ENCODE results near the gene ANKRD12.

The ANKRD12 gene

GRCh38 chr18:9328776-9329175 lies 192.2 kb downstream of the ANKRD12 start:
- TF ChIP-seq CTCF (conservative IDR thresholded peaks at IDR 0.05; ENCODE audit: low read depth, low read length): no peak
- no peak for DNase-seq (ENCODE audit: low read depth)
- H3K4me3 ChIP-seq (ENCODE audit: low read length): no peak overlapping the region

GRCh38 chr18:9329471-9329870 lies 192.9 kb downstream of the ANKRD12 start:
- no peak for TF ChIP-seq CTCF (conservative IDR thresholded peaks at IDR 0.05; ENCODE audit: low read depth, low read length)
- no peak overlapping the region for H3K4me3 ChIP-seq (ENCODE audit: low read length)
- DNase-seq (ENCODE audit: low read depth): no peak

GRCh38 chr18:9330419-9330818 lies 193.8 kb downstream of the ANKRD12 start:
- no peak for TF ChIP-seq CTCF (conservative IDR thresholded peaks at IDR 0.05; ENCODE audit: low read depth, low read length)
- DNase-seq (ENCODE audit: low read depth): no peak
- H3K4me3 ChIP-seq (ENCODE audit: low read length): no peak overlapping the region

- TF ChIP-seq CTCF (conservative IDR thresholded peaks at IDR 0.05; ENCODE audit: low read depth, low read length): peak; percentile 3
- H3K4me3 ChIP-seq (ENCODE audit: low read length): peak overlapping the region; percentile 77
- DNase-seq (ENCODE audit: low read depth): no peak
These were observed 197.1 kb downstream of the ANKRD12 start for GRCh38 chr18:9333441-9334328.

- peak; percentile 81 for DNase-seq (ENCODE audit: low read depth)
- peak; percentile 42 for TF ChIP-seq CTCF (conservative IDR thresholded peaks at IDR 0.05; ENCODE audit: low read depth, low read length)
- H3K4me3 ChIP-seq (ENCODE audit: low read length): peak within 1 kb of the TSS; percentile 77
These were observed 197.9 kb downstream of the ANKRD12 start, which contains the start of gene TWSG1 for GRCh38 chr18:9334329-9334972. Gene TWSG1, plus strand, starts transcription at chr18:9334773. Its CDS starts 2,457 bp downstream, at chr18:9337230.

GRCh38 chr18:9334973-9335696 lies 198.6 kb downstream of the ANKRD12 start:
- H3K4me3 ChIP-seq (ENCODE audit: low read length): peak overlapping the region; percentile 67
- TF ChIP-seq CTCF (conservative IDR thresholded peaks at IDR 0.05; ENCODE audit: low read depth, low read length): no peak
- no peak for DNase-seq (ENCODE audit: low read depth)

Measured in retinal pigment epithelial cell (primary cell).